GM12872 (cell line): ENCODE measurements around the gene FAM161B.

ENCODE experiments used
- TF ChIP-seq, protein P1 (sequence below): IDR thresholded peaks from 3 replicates; pipeline ENCODE4 v1.5.1; 2011; ENCODE audit warnings: low read depth, mild to moderate bottlenecking, low read length, moderate library complexity; ENCODE audit not compliant: insufficient read depth

Gene FAM161B

GRCh38 chr14:73991092-73991491 lies 41.2 kb upstream of the FAM161B start:
- TF ChIP-seq, protein P1, sequence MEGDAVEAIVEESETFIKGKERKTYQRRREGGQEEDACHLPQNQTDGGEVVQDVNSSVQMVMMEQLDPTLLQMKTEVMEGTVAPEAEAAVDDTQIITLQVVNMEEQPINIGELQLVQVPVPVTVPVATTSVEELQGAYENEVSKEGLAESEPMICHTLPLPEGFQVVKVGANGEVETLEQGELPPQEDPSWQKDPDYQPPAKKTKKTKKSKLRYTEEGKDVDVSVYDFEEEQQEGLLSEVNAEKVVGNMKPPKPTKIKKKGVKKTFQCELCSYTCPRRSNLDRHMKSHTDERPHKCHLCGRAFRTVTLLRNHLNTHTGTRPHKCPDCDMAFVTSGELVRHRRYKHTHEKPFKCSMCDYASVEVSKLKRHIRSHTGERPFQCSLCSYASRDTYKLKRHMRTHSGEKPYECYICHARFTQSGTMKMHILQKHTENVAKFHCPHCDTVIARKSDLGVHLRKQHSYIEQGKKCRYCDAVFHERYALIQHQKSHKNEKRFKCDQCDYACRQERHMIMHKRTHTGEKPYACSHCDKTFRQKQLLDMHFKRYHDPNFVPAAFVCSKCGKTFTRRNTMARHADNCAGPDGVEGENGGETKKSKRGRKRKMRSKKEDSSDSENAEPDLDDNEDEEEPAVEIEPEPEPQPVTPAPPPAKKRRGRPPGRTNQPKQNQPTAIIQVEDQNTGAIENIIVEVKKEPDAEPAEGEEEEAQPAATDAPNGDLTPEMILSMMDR, result no peak

DNA sequence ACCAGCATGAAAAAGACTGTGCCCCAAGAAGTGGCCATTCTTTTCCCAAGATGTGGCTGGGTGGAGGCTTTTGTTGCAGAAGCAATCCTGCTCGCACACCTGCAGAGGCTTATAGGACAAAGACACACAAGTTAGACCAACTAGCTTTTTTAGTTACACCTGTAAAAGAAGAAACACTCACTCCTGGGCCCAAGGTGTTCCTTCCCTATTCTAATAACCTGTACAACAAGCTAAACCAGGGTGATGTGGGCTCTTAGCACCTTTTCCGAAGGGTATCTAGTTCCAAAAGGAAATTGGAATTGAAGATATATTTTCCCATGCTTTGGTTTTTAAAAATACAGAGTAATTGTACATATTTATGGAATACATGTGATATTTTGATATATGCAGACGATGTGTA lies 38.2 kb upstream of the FAM161B start:
- TF ChIP-seq, protein P1, result no peak

- TF ChIP-seq, protein P1, result no peak
Measured at GRCh38 chr14:73977896-73978295, 28.0 kb upstream of the FAM161B start.

GRCh38 chr14:73976125-73976524 lies 26.2 kb upstream of the FAM161B start:
- TF ChIP-seq, protein P1, result no peak

DNA sequence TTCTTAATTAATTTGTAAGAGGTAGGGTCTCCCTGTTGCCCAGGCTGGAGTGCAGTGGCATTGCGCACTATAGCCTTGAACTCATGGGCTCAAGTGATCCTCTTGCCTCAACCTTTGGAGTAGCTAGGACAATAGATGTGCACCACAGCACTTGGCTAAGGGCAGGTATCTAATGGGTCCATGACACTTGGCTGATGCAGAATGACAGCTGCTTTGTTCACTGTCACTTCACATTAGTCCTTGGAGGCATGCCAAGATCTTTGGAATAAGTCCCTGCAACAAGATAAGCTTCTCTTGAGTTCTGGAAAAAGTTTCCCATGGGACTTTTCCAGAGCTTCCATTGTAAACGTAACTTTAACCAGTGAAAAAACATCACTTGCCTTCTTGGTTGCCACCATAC lies 23.6 kb upstream of the FAM161B start:
- TF ChIP-seq, protein P1, result no peak

DNA sequence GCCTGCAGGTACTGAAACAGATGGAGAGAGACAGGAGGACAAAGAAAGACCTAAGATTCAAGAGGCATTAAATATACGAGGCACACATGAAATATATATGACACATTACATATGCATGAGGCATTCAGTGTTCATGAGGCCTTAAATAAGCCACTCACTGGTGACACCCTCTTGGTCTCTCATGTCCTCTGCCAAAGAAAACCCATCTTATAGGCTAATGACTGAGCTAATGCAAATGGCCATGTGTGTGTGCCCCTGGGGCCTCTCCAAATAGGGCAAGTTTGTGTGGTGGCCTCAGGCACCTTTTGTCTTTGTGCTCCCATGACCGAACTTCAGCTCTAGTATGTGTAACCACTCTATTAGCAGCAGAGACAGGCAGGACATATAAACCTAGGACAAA lies 19.0 kb upstream of the FAM161B start:
- TF ChIP-seq, protein P1, result no peak

GRCh38 chr14:73965216-73965615 lies 15.3 kb upstream of the FAM161B start:
- TF ChIP-seq, protein P1, result no peak

DNA sequence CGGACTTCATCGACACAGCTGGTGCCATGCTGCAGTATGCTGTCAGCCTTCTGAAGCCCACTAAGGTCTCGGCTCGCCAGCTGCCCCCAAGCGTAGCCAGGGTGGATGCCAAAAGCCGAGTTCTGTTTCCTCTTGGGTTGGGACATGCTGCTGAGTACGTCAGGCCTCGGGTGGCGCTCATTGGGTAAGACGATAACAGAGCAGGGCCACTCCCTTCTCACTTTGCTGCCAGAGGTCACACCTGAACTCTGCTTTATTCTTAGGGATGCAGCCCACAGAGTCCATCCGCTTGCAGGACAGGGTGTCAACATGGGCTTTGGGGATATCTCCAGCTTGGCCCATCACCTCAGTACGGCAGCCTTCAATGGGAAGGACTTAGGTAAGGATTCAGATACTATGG lies 11.3 kb upstream of the FAM161B start:
- TF ChIP-seq, protein P1, result no peak
